HL-60 (cell line): Measurements from ENCODE around the gene CHSY1.

Source experiments
- DNase-seq, 2 experiments: peaks; one replicate each; pipeline ENCODE4 v3.0.0-alpha.2; 2010 to 2020; ENCODE audit warnings: low read depth in 1 of 2, low spot score in 1 of 2
- H3K27ac ChIP-seq: fragments of 250-450 bp; sonication (Bioruptor Pico); replicated peaks from 2 replicates; pipeline ENCODE4 v1.5.1; 2020; ENCODE audit warnings: mild to moderate bottlenecking, moderate library complexity
- H3K27me3 ChIP-seq: fragments of 250-450 bp; sonication (Bioruptor Pico); 2 replicates; pipeline ENCODE4 v1.5.1; 2021; ENCODE audit warnings: mild to moderate bottlenecking, moderate library complexity; ENCODE audit not compliant: insufficient read depth, poor library complexity, severe bottlenecking
- H3K4me3 ChIP-seq: replicated peaks from 2 replicates; pipeline ENCODE4 v1.5.1; 2011; ENCODE audit warnings: mild to moderate bottlenecking, control low read depth, low read length; ENCODE audit not compliant: insufficient read depth
- GABPA ChIP-seq: IDR thresholded peaks from 2 replicates; pipeline ENCODE4 v1.6.1; 2012; ENCODE audit warnings: low read depth
- POLR2AphosphoS5 ChIP-seq: IDR thresholded peaks from 2 replicates; pipeline ENCODE4 v1.6.1; 2012; ENCODE audit warnings: low read depth
- REST ChIP-seq: IDR thresholded peaks from 2 replicates; pipeline ENCODE4 v1.6.1; 2012; ENCODE audit warnings: low read depth; ENCODE audit not compliant: insufficient replicate concordance
- SPI1 ChIP-seq: IDR thresholded peaks from 2 replicates; pipeline ENCODE4 v1.6.1; 2012; ENCODE audit warnings: low read depth, mild to moderate bottlenecking, borderline replicate concordance
- TF ChIP-seq, protein P1 (sequence below): IDR thresholded peaks from one replicate; pipeline ENCODE4 v1.5.1; 2011; ENCODE audit warnings: low read length, control low read depth, inconsistent platforms; ENCODE audit not compliant: insufficient read depth

The CHSY1 gene

GRCh38 chr15:101258238-101259144 lies 6.6 kb upstream of the CHSY1 start:
- TF ChIP-seq, protein P1, sequence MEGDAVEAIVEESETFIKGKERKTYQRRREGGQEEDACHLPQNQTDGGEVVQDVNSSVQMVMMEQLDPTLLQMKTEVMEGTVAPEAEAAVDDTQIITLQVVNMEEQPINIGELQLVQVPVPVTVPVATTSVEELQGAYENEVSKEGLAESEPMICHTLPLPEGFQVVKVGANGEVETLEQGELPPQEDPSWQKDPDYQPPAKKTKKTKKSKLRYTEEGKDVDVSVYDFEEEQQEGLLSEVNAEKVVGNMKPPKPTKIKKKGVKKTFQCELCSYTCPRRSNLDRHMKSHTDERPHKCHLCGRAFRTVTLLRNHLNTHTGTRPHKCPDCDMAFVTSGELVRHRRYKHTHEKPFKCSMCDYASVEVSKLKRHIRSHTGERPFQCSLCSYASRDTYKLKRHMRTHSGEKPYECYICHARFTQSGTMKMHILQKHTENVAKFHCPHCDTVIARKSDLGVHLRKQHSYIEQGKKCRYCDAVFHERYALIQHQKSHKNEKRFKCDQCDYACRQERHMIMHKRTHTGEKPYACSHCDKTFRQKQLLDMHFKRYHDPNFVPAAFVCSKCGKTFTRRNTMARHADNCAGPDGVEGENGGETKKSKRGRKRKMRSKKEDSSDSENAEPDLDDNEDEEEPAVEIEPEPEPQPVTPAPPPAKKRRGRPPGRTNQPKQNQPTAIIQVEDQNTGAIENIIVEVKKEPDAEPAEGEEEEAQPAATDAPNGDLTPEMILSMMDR, result peak; percentile 89
- TF ChIP-seq REST, result no peak
- no peak for TF ChIP-seq SPI1
- H3K27ac ChIP-seq, result no peak overlapping the region

GRCh38 chr15:101256757-101257156 lies 4.9 kb upstream of the CHSY1 start:
- Histone ChIP-seq H3K27me3 (no peaks in the 10 kb centered on the region), H3K4me3 (no peak overlapping the region), H3K27ac (no peak overlapping the region)
- no peak for DNase-seq
- TF ChIP-seq SPI1 (no peak), GABPA (no peak), REST (no peak), POLR2AphosphoS5 (no peak)
- TF ChIP-seq, protein P1, result no peak

More at GRCh38 chr15:101258238-101259144, 6.6 kb upstream of the CHSY1 start:
- DNase-seq, result peak in 1 of 2 experiments; percentile 63
- H3K4me3 ChIP-seq, result no peak overlapping the region
- no peaks in the 10 kb centered on the region for H3K27me3 ChIP-seq

GRCh38 chr15:101255615-101256241 lies 3.9 kb upstream of the CHSY1 start:
- no peaks in the 10 kb centered on the region for H3K27me3 ChIP-seq
- TF ChIP-seq, protein P1, result no peak
- TF ChIP-seq GABPA, result no peak
- TF ChIP-seq SPI1, result no peak
- DNase-seq, result no peak
- no peak overlapping the region for H3K4me3 ChIP-seq
- no peak overlapping the region for H3K27ac ChIP-seq

DNA sequence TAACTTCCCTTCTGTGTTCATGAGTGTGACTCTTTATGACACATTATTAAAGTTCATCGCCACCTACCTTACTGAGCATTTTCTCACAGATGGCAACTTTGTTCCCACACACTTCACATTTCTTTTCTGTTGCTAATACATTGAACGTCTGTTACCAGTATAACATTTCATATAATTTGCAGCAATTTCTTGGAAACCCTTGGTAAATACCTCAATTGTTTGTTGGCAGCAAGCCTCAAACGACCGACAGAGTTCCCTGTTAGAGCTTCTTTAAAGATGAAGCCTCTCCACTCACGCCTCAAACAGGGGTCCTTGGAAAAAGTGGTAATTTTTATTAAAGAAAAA lies 3.2 kb upstream of the CHSY1 start:
- Histone ChIP-seq H3K27me3 (no peaks in the 10 kb centered on the region), H3K27ac (no peak overlapping the region), H3K4me3 (no peak overlapping the region)
- TF ChIP-seq, protein P1, result no peak
- no peak for TF ChIP-seq GABPA
- no peak for TF ChIP-seq POLR2AphosphoS5
- no peak for TF ChIP-seq SPI1
- TF ChIP-seq REST, result no peak
- DNase-seq, result no peak
